Prostate gland (tissue), 2 donors: ENCODE measurements around the gene HNRNPU. TPM values are rescaled to one million over a fixed set of nuclear protein-coding genes. Genes with fewer than 3 reads are reported as not detected.

Experiments
- DNase-seq: peaks from one replicate; pipeline ENCODE4 v3.0.0-alpha.2; 2019; ENCODE audit warnings: low spot score
- H3K27ac ChIP-seq, 2 donors: fragments of 200-600 bp; sonication (generic); 2 replicates each; pipeline ENCODE4 v1.5.1; 2017 to 2019
- H3K27me3 ChIP-seq: fragments of 200-600 bp; sonication (generic); replicated peaks from 2 replicates; pipeline ENCODE4 v1.5.1; 2019; ENCODE audit not compliant: insufficient read depth
- H3K36me3 ChIP-seq, 2 donors: fragments of 200-600 bp; sonication (generic); 1 replicate in 1 of 2; 2 replicates in 1 of 2; pipeline versions ENCODE4 v1.5.1 to v1.8.1; 2017 to 2019
- H3K4me1 ChIP-seq: fragments of 200-600 bp; sonication (generic); replicated peaks from 2 replicates; pipeline ENCODE4 v1.5.1; 2019
- H3K4me3 ChIP-seq, 2 donors: fragments of 200-600 bp; sonication (generic); 2 replicates each; pipeline ENCODE4 v1.5.1; 2017 to 2019
- H3K9me3 ChIP-seq: fragments of 200-600 bp; sonication (generic); 2 replicates; pipeline ENCODE4 v1.5.1; 2017
- POLR2A ChIP-seq: fragments of 450-650 bp; IDR thresholded peaks from one replicate; pipeline ENCODE4 v1.6.1; 2016; ENCODE audit warnings: antibody characterized with exemption, mild to moderate bottlenecking
- POLR2AphosphoS5 ChIP-seq: sonication (generic); formaldehyde crosslinking; IDR thresholded peaks from one replicate; pipeline ENCODE4 v1.6.1; 2017; ENCODE audit warnings: antibody characterized with exemption
- WGBS: methylation state at CpG from one replicate; pipeline ENCODE4 v1.1.5; 2018; 5-methylcytosine and 5-hydroxymethylcytosine counted together
- intact Hi-C: fragments of 100-400 bp; cut with DNase I; formaldehyde crosslinking; loops from one replicate; pipeline ENCODE4 v1.14.2; 2022
- total RNA-seq, 2 donors: library from RNA; depleted of rRNA; stranded (reverse); fragments of >200 nt; gene quantifications; one replicate each; pipeline ENCODE4 v1.1.0, GENCODE V29; 2016
- TF ChIP-seq, protein P1 (sequence below), 4 experiments: fragments of 200-600 bp in 2 of 4; fragments of 450-650 bp in 2 of 4; sonication (generic) in 2 of 4; IDR thresholded peaks; 1 replicate in 3 of 4; 2 replicates in 1 of 4; pipeline ENCODE4 v1.5.1; 2016 to 2019; ENCODE audit warnings: antibody characterized with exemption in 4 of 4, mild to moderate bottlenecking in 2 of 4, moderate library complexity in 2 of 4

The HNRNPU gene
- total RNA-seq, 2 donors from 2014 or later = 302 to 350 TPM

DNA sequence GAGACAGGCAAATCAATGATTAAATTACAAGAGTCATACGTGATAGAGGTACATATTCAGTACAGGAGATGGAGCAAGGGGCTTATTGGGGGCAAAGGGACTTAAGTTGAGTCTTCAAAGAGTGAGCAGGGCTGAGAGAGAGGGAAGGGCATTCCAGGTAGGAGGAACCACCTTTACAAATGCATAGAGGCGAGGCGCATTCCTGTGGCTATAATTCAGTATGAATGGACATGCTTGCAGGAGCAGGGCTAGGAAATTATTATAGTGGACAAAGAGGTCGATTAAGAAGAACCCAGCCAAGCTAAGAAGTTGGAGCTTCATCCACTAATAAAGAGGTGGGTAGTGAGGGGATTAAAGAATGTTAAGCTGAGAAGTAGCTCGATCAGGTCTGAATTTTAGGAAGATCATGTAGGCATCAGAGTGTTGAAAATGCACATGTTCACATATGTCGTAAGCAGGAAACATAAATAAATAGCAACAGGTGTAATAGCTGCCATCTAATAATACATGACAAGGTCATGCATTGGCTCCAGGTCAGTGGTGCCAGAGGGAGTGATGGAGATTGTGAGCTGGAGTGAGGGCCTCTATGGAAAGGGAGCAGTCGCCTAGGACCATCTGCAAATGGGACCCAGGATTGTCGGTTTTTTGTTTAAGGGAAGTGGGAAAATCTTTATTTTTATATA is 12.0 kb upstream of the HNRNPU start:
- WGBS = 90% methylated on average over 8 of the region's 8 CpGs
- no peaks in the 10 kb centered on the region for H3K9me3 ChIP-seq
- no peaks in the 10 kb centered on the region for H3K4me1 ChIP-seq
- no peak for DNase-seq
- H3K27me3 ChIP-seq = peaks cover 3% of the 10 kb centered on the region
- H3K36me3 ChIP-seq = no peaks in the 10 kb centered on the region
- no peak for TF ChIP-seq POLR2A
- TF ChIP-seq POLR2AphosphoS5 = no peak
- TF ChIP-seq, protein P1, sequence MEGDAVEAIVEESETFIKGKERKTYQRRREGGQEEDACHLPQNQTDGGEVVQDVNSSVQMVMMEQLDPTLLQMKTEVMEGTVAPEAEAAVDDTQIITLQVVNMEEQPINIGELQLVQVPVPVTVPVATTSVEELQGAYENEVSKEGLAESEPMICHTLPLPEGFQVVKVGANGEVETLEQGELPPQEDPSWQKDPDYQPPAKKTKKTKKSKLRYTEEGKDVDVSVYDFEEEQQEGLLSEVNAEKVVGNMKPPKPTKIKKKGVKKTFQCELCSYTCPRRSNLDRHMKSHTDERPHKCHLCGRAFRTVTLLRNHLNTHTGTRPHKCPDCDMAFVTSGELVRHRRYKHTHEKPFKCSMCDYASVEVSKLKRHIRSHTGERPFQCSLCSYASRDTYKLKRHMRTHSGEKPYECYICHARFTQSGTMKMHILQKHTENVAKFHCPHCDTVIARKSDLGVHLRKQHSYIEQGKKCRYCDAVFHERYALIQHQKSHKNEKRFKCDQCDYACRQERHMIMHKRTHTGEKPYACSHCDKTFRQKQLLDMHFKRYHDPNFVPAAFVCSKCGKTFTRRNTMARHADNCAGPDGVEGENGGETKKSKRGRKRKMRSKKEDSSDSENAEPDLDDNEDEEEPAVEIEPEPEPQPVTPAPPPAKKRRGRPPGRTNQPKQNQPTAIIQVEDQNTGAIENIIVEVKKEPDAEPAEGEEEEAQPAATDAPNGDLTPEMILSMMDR (IDR thresholded peaks at IDR 0.05) = no peak
- H3K4me3 ChIP-seq = no peak overlapping the region
- intact Hi-C loops = no loop called here
- no peak overlapping the region for H3K27ac ChIP-seq

DNA sequence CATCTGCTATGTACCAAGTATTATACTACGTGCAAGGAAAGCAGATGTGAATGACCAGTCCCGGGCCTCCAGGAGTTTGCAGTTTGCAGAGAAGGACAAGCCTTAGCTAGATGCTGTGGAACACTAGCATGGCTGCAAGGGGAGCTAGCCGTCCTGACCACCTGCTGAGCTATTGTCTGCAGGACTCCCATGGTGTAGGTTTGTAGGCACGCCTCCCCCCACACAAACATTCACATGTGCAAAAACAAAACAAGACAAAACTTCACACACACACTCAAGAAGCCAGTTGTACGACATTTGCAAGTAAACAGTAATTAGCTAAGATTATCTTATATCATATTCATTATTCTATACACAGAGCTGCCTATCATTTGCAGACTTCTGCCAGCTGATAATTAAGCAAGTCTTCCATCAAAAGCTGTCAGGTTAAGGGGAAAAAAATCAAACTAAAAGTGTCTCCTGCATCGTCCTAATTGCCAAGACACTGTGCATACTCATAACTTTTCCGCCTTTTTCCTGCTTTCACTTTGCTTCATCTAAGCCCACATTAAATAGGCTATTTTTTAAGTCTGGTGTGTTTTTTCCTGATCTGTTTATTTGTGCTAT is 10.7 kb upstream of the HNRNPU start:
- WGBS = 66% methylated on average over 7 of the region's 7 CpGs
- H3K4me3 ChIP-seq = no peak overlapping the region
- H3K9me3 ChIP-seq = no peaks in the 10 kb centered on the region
- no peak for DNase-seq
- H3K27ac ChIP-seq = no peak overlapping the region
- no peaks in the 10 kb centered on the region for H3K36me3 ChIP-seq
- intact Hi-C loops = no loop called here
- no peaks in the 10 kb centered on the region for H3K4me1 ChIP-seq
- TF ChIP-seq POLR2A (no peak), POLR2AphosphoS5 (no peak)
- TF ChIP-seq, protein P1 (IDR thresholded peaks at IDR 0.05) = no peak
- no peaks in the 10 kb centered on the region for H3K27me3 ChIP-seq

DNA sequence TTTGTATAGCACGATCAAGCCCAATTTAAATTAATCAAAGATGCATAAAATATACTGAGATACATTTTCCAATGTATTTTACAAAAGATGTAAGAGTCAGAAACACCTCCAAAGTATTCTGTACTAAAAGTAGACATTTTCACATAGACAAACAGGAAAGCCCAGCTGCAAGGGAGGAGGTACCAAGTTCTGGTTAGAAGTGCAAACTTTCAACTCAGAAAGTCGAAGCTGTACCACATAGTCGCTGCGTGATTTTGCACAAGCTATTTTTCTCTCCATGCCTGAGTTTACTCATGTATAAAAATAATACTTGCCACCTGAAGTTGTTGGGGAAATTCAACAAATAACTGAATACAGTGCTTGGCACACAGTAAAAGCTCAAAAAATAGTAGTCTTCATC is 5.6 kb upstream of the HNRNPU start:
- no peaks in the 10 kb centered on the region for H3K4me1 ChIP-seq
- no peaks in the 10 kb centered on the region for H3K36me3 ChIP-seq
- TF ChIP-seq, protein P1 (IDR thresholded peaks at IDR 0.05) = no peak
- TF ChIP-seq POLR2AphosphoS5 (no peak), POLR2A (no peak)
- no peaks in the 10 kb centered on the region for H3K9me3 ChIP-seq
- H3K27me3 ChIP-seq = no peaks in the 10 kb centered on the region
- no peak for DNase-seq
- WGBS = 94% methylated on average over 4 of the region's 4 CpGs
- intact Hi-C loops = no loop called here
- no peak overlapping the region for H3K4me3 ChIP-seq
- H3K27ac ChIP-seq = no peak overlapping the region

DNA sequence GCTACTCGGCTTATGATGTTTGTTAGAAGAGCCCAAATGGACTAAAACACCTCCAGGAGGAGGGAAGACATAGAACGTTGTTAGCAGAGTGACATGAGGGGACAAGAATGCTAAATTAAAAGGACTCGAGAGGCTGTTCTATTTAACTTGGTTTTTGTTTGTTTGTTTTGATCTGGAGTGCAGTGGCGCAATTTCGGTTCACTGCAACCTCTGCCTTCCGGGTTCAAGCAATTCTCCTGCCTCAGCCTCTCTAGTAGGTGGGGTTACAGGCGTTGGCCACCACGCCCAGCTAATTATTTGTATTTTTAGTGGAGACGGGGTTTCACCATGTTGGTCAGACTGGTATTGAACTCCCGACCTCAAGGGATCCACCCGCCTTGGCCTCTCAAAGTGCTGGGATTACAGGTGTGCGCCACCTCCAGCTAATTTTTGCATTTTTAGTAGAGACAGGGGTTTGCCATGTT is 5.1 kb upstream of the HNRNPU start:
- 92% methylated on average over 12 of the region's 12 CpGs for WGBS
- H3K4me3 ChIP-seq = no peak overlapping the region
- TF ChIP-seq POLR2A (no peak), POLR2AphosphoS5 (no peak)
- TF ChIP-seq, protein P1 (IDR thresholded peaks at IDR 0.05) = no peak
- H3K27ac ChIP-seq = no peak overlapping the region
- H3K4me1 ChIP-seq = no peaks in the 10 kb centered on the region
- H3K9me3 ChIP-seq = no peaks in the 10 kb centered on the region
- H3K27me3 ChIP-seq = no peaks in the 10 kb centered on the region
- DNase-seq = no peak
- intact Hi-C loops = no loop called here
- no peaks in the 10 kb centered on the region for H3K36me3 ChIP-seq
